ENCODE measurements around the gene CLDN18. TPM values are rescaled to one million over a fixed set of nuclear protein-coding genes. Genes with fewer than 3 reads are reported as not detected.

Gene CLDN18
- total RNA-seq, 2 experiments from 2014 or later: not detected

- peaks cover 10% of the 10 kb centered on the region for H3K27me3 Mint-ChIP-seq
- no peak overlapping the region for H3K27ac Mint-ChIP-seq
- no peak for ATAC-seq
- no peaks in the 10 kb centered on the region for H3K9me3 Mint-ChIP-seq (ENCODE audit: low read depth)
- no peak for DNase-seq
- no peak overlapping the region for H3K4me3 Mint-ChIP-seq
- no peaks in the 10 kb centered on the region for H3K4me1 Mint-ChIP-seq
- no peaks in the 10 kb centered on the region for H3K36me3 Mint-ChIP-seq
- CTCF ChIA-PET: no interaction called here
Measured at GRCh38 chr3:138005627-138006026, 4.3 kb upstream of the CLDN18 start.

- no peaks in the 10 kb centered on the region for H3K36me3 Mint-ChIP-seq
- CTCF ChIA-PET: no interaction called here
- DNase-seq: no peak
- no peaks in the 10 kb centered on the region for H3K9me3 Mint-ChIP-seq (ENCODE audit: low read depth)
- H3K4me1 Mint-ChIP-seq: no peaks in the 10 kb centered on the region
- no peak overlapping the region for H3K4me3 Mint-ChIP-seq
- H3K27me3 Mint-ChIP-seq: peaks cover 23% of the 10 kb centered on the region
- ATAC-seq: no peak
- no peak overlapping the region for H3K27ac Mint-ChIP-seq
Measured at GRCh38 chr3:138007898-138008297, 2.1 kb upstream of the CLDN18 start.

GRCh38 chr3:138010273-138010590, 267 bp downstream of the CLDN18 start:
- H3K27ac Mint-ChIP-seq: no peak overlapping the region
- H3K4me3 Mint-ChIP-seq: no peak overlapping the region
- peaks cover 35% of the 10 kb centered on the region for H3K27me3 Mint-ChIP-seq
- H3K36me3 Mint-ChIP-seq: no peaks in the 10 kb centered on the region
- no peaks in the 10 kb centered on the region for H3K4me1 Mint-ChIP-seq
- H3K9me3 Mint-ChIP-seq (ENCODE audit: low read depth): no peaks in the 10 kb centered on the region
- ATAC-seq (no peak), DNase-seq (no peak)
- CTCF ChIA-PET: no interaction called here

- H3K36me3 Mint-ChIP-seq: no peaks in the 10 kb centered on the region
- CTCF ChIA-PET: no interaction called here
- no peak for ATAC-seq
- no peaks in the 10 kb centered on the region for H3K9me3 Mint-ChIP-seq (ENCODE audit: low read depth)
- no peak overlapping the region for H3K27ac Mint-ChIP-seq
- no peak for DNase-seq
- no peak overlapping the region for H3K4me3 Mint-ChIP-seq
- H3K4me1 Mint-ChIP-seq: no peaks in the 10 kb centered on the region
- H3K27me3 Mint-ChIP-seq: peaks cover 31% of the 10 kb centered on the region
Measured at GRCh38 chr3:138011722-138012121, 1.8 kb downstream of the CLDN18 start.

GRCh38 chr3:138012526-138012925, 2.6 kb downstream of the CLDN18 start:
- CTCF ChIA-PET: no interaction called here
- H3K4me3 Mint-ChIP-seq: no peak overlapping the region
- no peaks in the 10 kb centered on the region for H3K4me1 Mint-ChIP-seq
- no peak overlapping the region for H3K27ac Mint-ChIP-seq
- ATAC-seq (no peak), DNase-seq (no peak)
- no peaks in the 10 kb centered on the region for H3K36me3 Mint-ChIP-seq
- no peaks in the 10 kb centered on the region for H3K9me3 Mint-ChIP-seq (ENCODE audit: low read depth)
- H3K27me3 Mint-ChIP-seq: peaks cover 28% of the 10 kb centered on the region

- Mint-ChIP-seq H3K27me3 (peaks cover 25% of the 10 kb centered on the region), H3K9me3 (ENCODE audit: low read depth) (no peaks in the 10 kb centered on the region), H3K4me1 (no peaks in the 10 kb centered on the region), H3K27ac (no peak overlapping the region), H3K36me3 (no peaks in the 10 kb centered on the region), H3K4me3 (no peak overlapping the region)
- ATAC-seq (no peak), DNase-seq (no peak)
- CTCF ChIA-PET: no interaction called here
Measured at GRCh38 chr3:138016065-138016464, 6.1 kb downstream of the CLDN18 start.

GRCh38 chr3:138019281-138020069, 9.5 kb downstream of the CLDN18 start:
- Mint-ChIP-seq H3K27ac (no peak overlapping the region), H3K4me3 (no peak overlapping the region), H3K36me3 (no peaks in the 10 kb centered on the region), H3K9me3 (ENCODE audit: low read depth) (no peaks in the 10 kb centered on the region), H3K4me1 (peaks cover 2% of the 10 kb centered on the region), H3K27me3 (peaks cover 3% of the 10 kb centered on the region)
- CTCF ChIA-PET: no interaction called here
- DNase-seq (no peak), ATAC-seq (no peak)

- Mint-ChIP-seq H3K4me1 (peaks cover 2% of the 10 kb centered on the region), H3K27me3 (peaks cover 8% of the 10 kb centered on the region), H3K4me3 (no peak overlapping the region), H3K27ac (no peak overlapping the region), H3K36me3 (no peaks in the 10 kb centered on the region), H3K9me3 (ENCODE audit: low read depth) (no peaks in the 10 kb centered on the region)
- CTCF ChIA-PET: no interaction called here
- ATAC-seq (no peak), DNase-seq (no peak)
Measured at GRCh38 chr3:138023754-138024153, 13.8 kb downstream of the CLDN18 start.

GRCh38 chr3:138025553-138025952, 15.6 kb downstream of the CLDN18 start:
- Mint-ChIP-seq H3K4me1 (peaks cover 2% of the 10 kb centered on the region), H3K4me3 (no peak overlapping the region), H3K27me3 (peaks cover 14% of the 10 kb centered on the region), H3K36me3 (no peaks in the 10 kb centered on the region), H3K27ac (no peak overlapping the region), H3K9me3 (ENCODE audit: low read depth) (no peaks in the 10 kb centered on the region)
- no peak for ATAC-seq
- DNase-seq: no peak
- CTCF ChIA-PET: no interaction called here

GRCh38 chr3:138027821-138028220, 17.9 kb downstream of the CLDN18 start:
- DNase-seq (no peak), ATAC-seq (no peak)
- no peak overlapping the region for H3K27ac Mint-ChIP-seq
- peaks cover 5% of the 10 kb centered on the region for H3K4me1 Mint-ChIP-seq
- H3K36me3 Mint-ChIP-seq: no peaks in the 10 kb centered on the region
- H3K4me3 Mint-ChIP-seq: no peak overlapping the region
- peaks cover 19% of the 10 kb centered on the region for H3K27me3 Mint-ChIP-seq
- H3K9me3 Mint-ChIP-seq (ENCODE audit: low read depth): no peaks in the 10 kb centered on the region
- CTCF ChIA-PET: no interaction called here

- no peak overlapping the region for H3K4me3 Mint-ChIP-seq
- no peak overlapping the region for H3K27ac Mint-ChIP-seq
- CTCF ChIA-PET: no interaction called here
- H3K9me3 Mint-ChIP-seq (ENCODE audit: low read depth): no peaks in the 10 kb centered on the region
- peaks cover 6% of the 10 kb centered on the region for H3K4me1 Mint-ChIP-seq
- ATAC-seq: no peak
- no peak for DNase-seq
- peaks cover 35% of the 10 kb centered on the region for H3K27me3 Mint-ChIP-seq
- H3K36me3 Mint-ChIP-seq: no peaks in the 10 kb centered on the region
Measured at GRCh38 chr3:138030734-138031280, 20.8 kb downstream of the CLDN18 start.

- ATAC-seq (no peak), DNase-seq (no peak)
- Mint-ChIP-seq H3K4me1 (peaks cover 6% of the 10 kb centered on the region), H3K27ac (no peak overlapping the region), H3K4me3 (no peak overlapping the region), H3K27me3 (peaks cover 33% of the 10 kb centered on the region), H3K9me3 (ENCODE audit: low read depth) (no peaks in the 10 kb centered on the region), H3K36me3 (no peaks in the 10 kb centered on the region)
- CTCF ChIA-PET: no interaction called here
Measured at GRCh38 chr3:138031536-138031935, 21.6 kb downstream of the CLDN18 start.

GRCh38 chr3:138032567-138032966, 22.6 kb downstream of the CLDN18 start:
- ATAC-seq (no peak), DNase-seq (no peak)
- Mint-ChIP-seq H3K4me3 (no peak overlapping the region), H3K9me3 (ENCODE audit: low read depth) (no peaks in the 10 kb centered on the region), H3K4me1 (peaks cover 6% of the 10 kb centered on the region), H3K27me3 (peaks cover 39% of the 10 kb centered on the region), H3K36me3 (no peaks in the 10 kb centered on the region), H3K27ac (no peak overlapping the region)
- CTCF ChIA-PET: interaction anchor here (0.8 kb wide), 1 partner anchor 10 kb away, joined by 3 read pairs; no protein-coding TSS in a partner anchor

- CTCF ChIA-PET: interaction anchor here (0.8 kb wide), 1 partner anchor 10 kb away, joined by 3 read pairs; no protein-coding TSS in a partner anchor
- H3K4me3 Mint-ChIP-seq: no peak overlapping the region
- ATAC-seq: no peak
Measured at GRCh38 chr3:138033202-138033691, 23.3 kb downstream of the CLDN18 start.

More at GRCh38 chr3:138033202-138033691, 23.3 kb downstream of the CLDN18 start:
- Mint-ChIP-seq H3K36me3 (no peaks in the 10 kb centered on the region), H3K4me1 (peaks cover 6% of the 10 kb centered on the region), H3K27me3 (peaks cover 45% of the 10 kb centered on the region), H3K9me3 (ENCODE audit: low read depth) (no peaks in the 10 kb centered on the region), H3K27ac (no peak overlapping the region)
- no peak for DNase-seq

Data from activated CD8-positive, alpha-beta memory T cell treated with anti-CD3 and anti-CD28 coated beads, Interleukin-2, amount 10 ng/mL, durations not matched to agents 7 days and 5 days (primary cell).